Fibroblast of the aortic adventitia (primary cell): Measurements from ENCODE around the gene OFD1. TPM values are rescaled to one million over a fixed set of nuclear protein-coding genes. Genes with fewer than 3 reads are reported as not detected.

Source experiments
- DNase-seq: peaks from one replicate; pipeline ENCODE4 v3.0.0-alpha.2; 2010; ENCODE audit warnings: low read depth
- H3K4me3 ChIP-seq: 2 replicates; pipeline ENCODE4 v1.5.1; 2011; ENCODE audit warnings: low read depth, mild to moderate bottlenecking, control low read depth, low read length, moderate library complexity
- CTCF ChIP-seq: IDR thresholded peaks from 2 replicates; pipeline ENCODE4 v1.5.1; 2011; ENCODE audit warnings: mild to moderate bottlenecking, low read length, control low read depth, inconsistent platforms; ENCODE audit not compliant: insufficient read depth
- total RNA-seq: library from RNA; depleted of rRNA; stranded (reverse); fragments of >200 nt; gene quantifications from 2 replicates; pipeline ENCODE4 v1.2.3, GENCODE V29; 2012; ENCODE audit warnings: low replicate concordance

The OFD1 gene
- total RNA-seq, 1 donor: 20.3 TPM

- no peak overlapping the region for H3K4me3 ChIP-seq
- no peak for TF ChIP-seq CTCF
- no peak for DNase-seq
Measured at GRCh38 chrX:13797512-13797911, 63.0 kb downstream of the OFD1 start.

DNA sequence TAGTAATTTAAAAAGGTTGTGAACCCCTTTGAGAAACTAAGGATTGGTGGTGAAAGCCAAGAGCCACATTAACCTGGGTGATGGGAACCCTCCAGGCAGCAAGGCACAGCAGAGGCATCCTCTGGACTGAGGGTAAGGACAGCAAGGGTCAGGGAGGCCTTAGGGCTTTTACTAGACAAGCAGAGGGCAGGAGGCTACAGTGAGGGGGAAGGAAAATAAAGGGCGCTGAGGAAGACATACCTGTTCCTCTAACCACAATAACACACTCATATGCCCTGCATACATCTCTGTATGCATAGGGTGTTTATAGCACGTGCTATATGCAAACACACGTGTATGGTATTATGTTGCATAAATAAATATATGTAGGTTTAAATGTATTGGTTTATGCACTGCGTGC lies 63.6 kb downstream of the OFD1 start:
- no peak for DNase-seq
- no peak overlapping the region for H3K4me3 ChIP-seq
- no peak for TF ChIP-seq CTCF

GRCh38 chrX:13803116-13803515 lies 68.6 kb downstream of the OFD1 start:
- DNase-seq: no peak
- TF ChIP-seq CTCF: no peak
- no peak overlapping the region for H3K4me3 ChIP-seq

GRCh38 chrX:13805241-13805640 lies 70.7 kb downstream of the OFD1 start:
- TF ChIP-seq CTCF: no peak
- DNase-seq: no peak
- H3K4me3 ChIP-seq: no peak overlapping the region

- no peak for TF ChIP-seq CTCF
- no peak overlapping the region for H3K4me3 ChIP-seq
- DNase-seq: no peak
Measured at GRCh38 chrX:13808293-13808692, 73.7 kb downstream of the OFD1 start.

DNA sequence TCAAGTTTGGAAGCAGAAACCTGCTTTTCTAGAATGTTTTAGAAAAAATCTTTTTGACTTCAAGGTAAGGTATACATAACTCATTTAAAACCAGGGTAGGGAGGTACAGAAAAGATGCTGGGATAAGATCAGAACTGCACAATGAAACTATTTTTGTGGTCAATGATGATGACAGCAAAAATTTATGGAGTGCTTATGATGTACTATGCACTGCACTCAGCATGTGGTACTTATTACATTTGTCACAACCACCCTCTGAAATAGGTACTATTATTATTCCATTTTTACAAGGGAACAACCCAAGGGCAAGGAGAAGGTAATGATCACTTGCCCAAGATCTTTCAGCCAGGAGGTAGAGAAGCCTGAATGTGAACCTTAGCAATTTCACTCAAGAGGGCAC lies 74.3 kb downstream of the OFD1 start:
- TF ChIP-seq CTCF: no peak
- no peak overlapping the region for H3K4me3 ChIP-seq
- DNase-seq: peak; percentile 25

DNA sequence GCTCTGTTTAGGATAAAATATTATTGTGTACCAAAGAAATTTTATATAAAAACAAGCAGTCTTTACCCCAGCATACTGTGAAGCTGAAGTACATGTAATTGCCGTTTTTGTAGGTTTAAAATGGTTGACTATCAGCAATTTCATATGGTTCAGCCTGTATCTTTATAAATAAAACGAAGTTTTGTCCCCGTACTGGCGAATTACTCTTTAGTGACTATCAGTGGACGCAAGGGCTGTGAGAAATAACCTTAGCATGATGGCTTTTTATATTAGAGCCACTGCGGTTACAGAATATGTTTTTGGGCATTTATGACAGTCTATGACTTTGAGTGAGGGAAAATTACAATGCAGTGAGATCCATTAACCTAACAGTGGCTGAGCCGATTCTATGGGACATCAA lies 81.1 kb downstream of the OFD1 start:
- TF ChIP-seq CTCF: no peak
- no peak for DNase-seq

More for the DNA sequence above, 81.1 kb downstream of the OFD1 start:
- H3K4me3 ChIP-seq: no peak overlapping the region
